ENCODE results near the gene GLIS1.

- no peak for TF ChIP-seq EZH2phosphoT487 (IDR thresholded peaks at IDR 0.05; ENCODE audit: borderline replicate concordance, low read length)
- TF ChIP-seq CTCF (conservative IDR thresholded peaks at IDR 0.05; ENCODE audit: low read depth, low read length), result no peak
- TF ChIP-seq EZH2 (IDR thresholded peaks at IDR 0.05; ENCODE audit: low read length, unreplicated experiment), result no peak
These were observed 159.5 kb downstream of the GLIS1 start for GRCh38 chr1:53579221-53580008.
